Measurements from ENCODE around the gene ZNF575.

GRCh38 chr19:43511324-43511723 is 21.7 kb upstream of the ZNF575 start:
- TF ChIP-seq, protein P1, sequence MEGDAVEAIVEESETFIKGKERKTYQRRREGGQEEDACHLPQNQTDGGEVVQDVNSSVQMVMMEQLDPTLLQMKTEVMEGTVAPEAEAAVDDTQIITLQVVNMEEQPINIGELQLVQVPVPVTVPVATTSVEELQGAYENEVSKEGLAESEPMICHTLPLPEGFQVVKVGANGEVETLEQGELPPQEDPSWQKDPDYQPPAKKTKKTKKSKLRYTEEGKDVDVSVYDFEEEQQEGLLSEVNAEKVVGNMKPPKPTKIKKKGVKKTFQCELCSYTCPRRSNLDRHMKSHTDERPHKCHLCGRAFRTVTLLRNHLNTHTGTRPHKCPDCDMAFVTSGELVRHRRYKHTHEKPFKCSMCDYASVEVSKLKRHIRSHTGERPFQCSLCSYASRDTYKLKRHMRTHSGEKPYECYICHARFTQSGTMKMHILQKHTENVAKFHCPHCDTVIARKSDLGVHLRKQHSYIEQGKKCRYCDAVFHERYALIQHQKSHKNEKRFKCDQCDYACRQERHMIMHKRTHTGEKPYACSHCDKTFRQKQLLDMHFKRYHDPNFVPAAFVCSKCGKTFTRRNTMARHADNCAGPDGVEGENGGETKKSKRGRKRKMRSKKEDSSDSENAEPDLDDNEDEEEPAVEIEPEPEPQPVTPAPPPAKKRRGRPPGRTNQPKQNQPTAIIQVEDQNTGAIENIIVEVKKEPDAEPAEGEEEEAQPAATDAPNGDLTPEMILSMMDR (IDR thresholded peaks at IDR 0.05 in 4 of 5, conservative IDR thresholded peaks at IDR 0.05 in 1 of 5) = no peak
- TF ChIP-seq POLR2A (IDR thresholded peaks at IDR 0.05) = no peak
